ENCODE results near the gene DENND4A.
A peak's percentile ranks its signal among the peaks of the same experiment; 100 is the strongest.

DENND4A gene

DNA sequence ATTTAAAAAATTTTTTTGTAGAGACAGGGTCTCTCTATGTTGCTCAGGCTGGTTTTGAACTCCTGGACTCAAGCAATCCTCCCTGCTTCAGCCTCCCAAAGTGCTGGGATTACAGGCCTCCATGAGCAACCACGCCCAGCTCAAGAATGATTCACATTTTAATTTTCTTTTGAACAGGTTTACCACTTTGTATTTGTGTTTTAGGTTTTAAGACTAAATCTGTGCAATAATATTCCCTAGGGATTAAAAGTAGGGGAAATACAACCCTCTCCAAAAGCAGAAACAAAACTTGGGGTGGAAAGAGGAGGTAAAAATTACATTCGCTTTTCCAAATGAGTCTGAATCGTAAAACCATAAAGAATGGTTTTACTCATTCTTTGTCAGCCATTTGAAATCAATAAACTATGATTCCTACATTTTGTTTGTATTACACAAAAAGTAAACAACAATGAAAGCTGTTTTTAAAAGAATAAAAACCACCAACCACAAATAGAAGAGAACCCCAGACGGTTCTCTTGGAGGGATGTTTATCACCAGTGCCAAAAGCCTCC, 132.5 kb downstream of the DENND4A start:
- no peak for DNase-seq

- DNase-seq = no peak
These were observed 136.6 kb downstream of the DENND4A start for GRCh38 chr15:65655457-65655856.

DNA sequence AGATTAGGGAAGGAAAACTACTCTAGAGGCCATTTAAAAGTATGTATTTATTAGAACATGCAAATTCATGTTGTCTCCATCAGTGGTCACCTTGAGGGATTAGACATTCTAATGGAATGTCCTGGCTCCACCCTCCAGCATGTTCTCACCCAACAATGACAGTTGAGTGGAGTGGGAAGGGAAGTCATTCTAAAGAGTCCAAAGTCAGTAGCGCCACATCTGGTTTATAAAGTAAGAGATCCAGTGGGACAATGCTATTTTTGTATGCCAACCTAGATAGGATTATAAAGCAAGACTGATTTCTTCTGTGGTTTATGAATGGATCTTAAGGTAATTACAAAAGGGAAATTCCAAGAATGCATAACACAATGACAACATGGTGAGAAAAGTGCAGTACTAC, 137.1 kb downstream of the DENND4A start:
- peak; percentile 70 for DNase-seq

DNA sequence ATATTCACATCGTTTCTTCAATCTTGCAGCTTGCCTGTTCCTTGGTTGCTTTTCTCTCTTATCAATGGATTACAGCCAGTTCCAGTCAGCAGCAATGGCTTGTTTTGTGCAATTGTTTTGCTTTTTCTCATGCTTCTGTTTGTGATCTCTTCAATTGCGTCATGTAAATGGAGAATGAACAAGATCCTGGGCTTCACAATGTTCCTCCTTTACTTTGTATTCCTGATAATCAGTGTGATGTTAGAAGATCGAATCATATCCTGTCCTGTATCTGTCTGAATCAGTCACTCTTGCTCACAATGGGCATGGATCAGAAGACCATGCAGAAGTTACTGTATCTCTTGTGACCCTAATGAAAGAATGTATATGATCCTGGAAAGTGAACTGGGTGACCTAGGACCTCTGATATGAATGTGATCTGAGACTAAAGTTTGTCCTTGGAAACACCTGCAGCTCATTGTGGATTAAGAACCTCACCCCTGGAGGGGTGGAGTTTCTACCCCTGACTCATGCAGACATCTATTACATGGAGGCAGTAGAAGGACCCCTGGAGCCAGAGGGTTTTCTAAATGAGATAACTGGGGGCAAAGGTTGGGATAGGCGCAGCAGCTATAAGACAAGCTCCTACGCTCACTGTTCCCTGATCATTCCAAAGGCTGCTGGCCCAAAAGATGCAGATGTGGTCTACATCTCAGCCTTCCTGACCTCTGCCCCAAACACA, 138.1 kb downstream of the DENND4A start:
- DNase-seq = peak; percentile 26

- DNase-seq = peak; percentile 41
These were observed 138.8 kb downstream of the DENND4A start for GRCh38 chr15:65653341-65653740.

- no peak for DNase-seq
These were observed 140.0 kb downstream of the DENND4A start for GRCh38 chr15:65651831-65652749.

DNA sequence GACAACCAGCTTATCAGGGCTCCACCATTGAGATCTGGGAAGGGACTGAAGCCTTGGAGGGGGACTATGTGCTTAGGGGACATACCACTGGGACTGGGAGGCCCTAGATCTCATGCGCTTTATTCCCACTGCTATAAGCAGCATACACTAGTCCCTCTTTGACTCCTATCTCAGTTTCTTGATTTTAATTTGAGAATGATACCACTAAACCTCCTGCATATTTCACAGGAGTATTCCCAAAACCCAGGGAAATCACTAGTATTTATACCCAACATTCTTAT, 141.1 kb downstream of the DENND4A start:
- DNase-seq = no peak

GRCh38 chr15:65650312-65651041, 141.6 kb downstream of the DENND4A start:
- no peak for DNase-seq

- peak; percentile 61 for DNase-seq
These were observed 145.6 kb downstream of the DENND4A start for GRCh38 chr15:65646486-65646885.

GRCh38 chr15:65645392-65645791, 146.7 kb downstream of the DENND4A start:
- no peak for DNase-seq

GRCh38 chr15:65644282-65644681, 147.8 kb downstream of the DENND4A start:
- DNase-seq = no peak

GRCh38 chr15:65642594-65642993, 149.5 kb downstream of the DENND4A start:
- peak; percentile 22 for DNase-seq

GRCh38 chr15:65641768-65642475, 150.2 kb downstream of the DENND4A start:
- no peak for DNase-seq

GRCh38 chr15:65639509-65639908, 152.6 kb downstream of the DENND4A start:
- DNase-seq = no peak

DNA sequence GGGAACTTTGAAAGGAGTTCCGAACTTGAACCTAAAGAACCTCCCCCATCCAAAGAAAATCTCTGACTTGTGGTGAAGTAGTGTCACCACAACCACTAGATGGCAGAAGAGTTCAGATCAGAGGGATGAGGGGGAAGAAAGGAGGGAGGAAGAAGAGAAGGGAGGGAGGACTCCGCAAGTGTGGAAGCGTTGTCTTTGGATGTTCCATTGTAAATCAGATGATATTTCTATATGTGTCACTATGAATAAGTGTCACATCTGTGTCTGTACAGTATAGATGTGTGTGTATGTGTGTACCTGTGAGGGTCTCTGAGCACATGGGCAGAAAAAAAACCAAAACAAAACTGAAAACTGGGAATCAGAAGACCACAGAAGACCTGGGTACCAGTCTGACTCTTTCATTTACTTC, 153.4 kb downstream of the DENND4A start:
- peak; percentile 66 for DNase-seq

- DNase-seq = no peak
These were observed 154.0 kb downstream of the DENND4A start for GRCh38 chr15:65638109-65638508.

DNA sequence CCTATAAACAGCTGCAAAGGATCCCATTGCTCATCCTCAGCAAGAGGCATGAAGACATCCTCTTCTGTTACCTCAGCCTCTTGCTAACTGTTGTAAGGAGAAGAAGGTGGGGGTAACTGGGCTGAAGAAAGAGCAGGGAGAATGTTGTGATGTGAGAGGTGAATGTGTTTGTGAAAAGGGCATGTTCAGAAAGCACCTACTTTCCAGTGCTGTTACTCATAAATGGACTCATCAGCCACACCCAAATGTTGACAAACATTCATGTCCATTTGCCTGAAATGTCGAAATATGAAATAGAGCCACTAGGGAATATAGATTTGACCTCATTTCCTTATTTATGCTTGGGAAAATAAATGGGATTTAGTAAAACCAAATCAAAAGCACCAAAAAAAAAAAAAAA, 157.7 kb downstream of the DENND4A start:
- no peak for DNase-seq

DNA sequence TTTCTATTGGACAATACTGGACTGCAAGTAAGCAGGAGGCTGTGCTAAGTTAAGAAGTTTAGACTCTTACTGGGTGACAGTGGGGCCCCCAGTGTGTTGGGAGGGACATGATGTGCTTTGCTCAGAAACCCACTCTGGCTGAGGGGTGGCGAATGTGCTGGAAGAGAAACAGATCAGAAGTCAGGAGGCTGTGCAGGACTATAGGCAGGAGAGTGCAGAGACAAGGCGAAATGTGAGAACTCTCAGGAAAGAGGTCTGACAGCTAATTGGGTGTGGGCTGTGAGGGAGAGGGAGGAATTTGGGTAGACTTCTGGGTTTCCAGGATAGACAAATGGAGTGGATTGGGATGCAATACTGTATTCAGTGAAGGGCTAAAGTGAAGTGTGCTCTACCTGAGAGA, 158.3 kb downstream of the DENND4A start:
- no peak for DNase-seq

DNA sequence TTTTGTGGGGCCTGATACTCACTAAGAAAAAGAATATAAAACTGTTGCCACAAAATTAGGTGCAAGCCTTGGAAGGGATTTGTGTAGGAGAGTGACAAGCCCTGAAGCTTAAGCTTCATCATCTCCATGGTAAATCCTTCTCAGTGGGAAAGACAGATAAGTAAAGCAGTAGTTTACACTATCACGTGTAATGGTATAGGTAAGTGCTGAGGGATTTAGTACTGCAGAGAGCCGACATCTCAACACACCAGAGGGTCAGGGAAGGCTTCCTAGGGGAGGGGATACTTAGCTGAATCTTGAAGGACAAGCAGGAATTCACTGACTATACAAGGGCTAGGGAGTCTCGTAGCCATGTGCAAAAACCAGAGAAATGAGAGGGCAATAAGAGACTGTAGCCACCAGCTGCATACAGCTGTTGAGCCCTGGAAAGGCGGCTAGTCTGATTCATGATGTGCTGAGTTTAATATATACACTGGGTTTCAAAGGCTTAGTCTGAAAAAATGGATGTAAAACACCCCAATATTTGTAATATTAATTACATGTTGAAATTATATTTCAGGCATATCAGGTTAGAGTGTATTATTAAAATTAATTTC, 159.2 kb downstream of the DENND4A start:
- no peak for DNase-seq

DNA sequence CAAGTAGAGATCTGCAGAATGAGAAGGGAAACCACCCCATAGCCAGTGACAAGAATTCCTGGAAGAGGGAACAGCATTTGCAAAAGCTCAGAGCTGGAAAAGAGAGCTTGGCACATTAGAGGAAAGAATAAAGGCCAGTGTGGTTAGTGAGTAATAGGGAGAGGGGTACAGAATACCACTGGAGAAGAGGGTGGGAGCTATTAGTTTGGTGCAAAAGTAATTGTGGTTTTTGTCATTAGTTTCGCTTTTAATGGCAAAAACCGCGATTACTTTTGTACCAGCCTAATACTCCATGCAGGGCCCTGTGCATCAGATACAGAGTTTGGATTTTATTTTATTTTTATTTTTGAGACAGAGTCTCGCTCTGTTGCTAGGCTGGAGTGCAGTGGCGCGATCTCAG, 160.6 kb downstream of the DENND4A start:
- DNase-seq = no peak

GRCh38 chr15:65630760-65631159, 161.3 kb downstream of the DENND4A start:
- no peak for DNase-seq

- no peak for DNase-seq
These were observed 162.5 kb downstream of the DENND4A start for GRCh38 chr15:65629548-65629947.
